GM23248 (cell line): ENCODE results near the gene CCDC192. TPM values are rescaled to one million over a fixed set of nuclear protein-coding genes. Genes with fewer than 3 reads are reported as not detected.

ENCODE experiments used
- DNase-seq: peaks from one replicate; pipeline ENCODE4 v3.0.0-alpha.2; 2015
- H2AFZ ChIP-seq: fragments of 200-600 bp; sonication (generic); 2 replicates; pipeline ENCODE4 v1.6.1; 2016; ENCODE audit warnings: antibody characterized with exemption
- H3F3A ChIP-seq: fragments of 200-600 bp; sonication (generic); 2 replicates; pipeline ENCODE4 v1.6.1; 2016; ENCODE audit warnings: mild to moderate bottlenecking, antibody characterized with exemption, mixed run types; ENCODE audit not compliant: insufficient read depth
- H3K27ac ChIP-seq: fragments of 200-600 bp; sonication (generic); 2 replicates; pipeline ENCODE4 v1.5.1; 2016; ENCODE audit warnings: mild to moderate bottlenecking
- H3K27me3 ChIP-seq: fragments of 200-600 bp; sonication (generic); replicated peaks from 2 replicates; pipeline ENCODE4 v1.6.1; 2016; ENCODE audit warnings: mild to moderate bottlenecking; ENCODE audit not compliant: insufficient read depth
- H3K36me3 ChIP-seq: fragments of 200-600 bp; sonication (generic); 2 replicates; pipeline ENCODE4 v1.6.1; 2016; ENCODE audit warnings: low read depth, mild to moderate bottlenecking
- H3K4me1 ChIP-seq: fragments of 200-600 bp; sonication (generic); 2 replicates; pipeline ENCODE4 v1.6.1; 2016; ENCODE audit warnings: mild to moderate bottlenecking; ENCODE audit not compliant: insufficient read depth
- H3K4me2 ChIP-seq: fragments of 200-600 bp; sonication (generic); one replicate; pipeline ENCODE4 v1.6.1; 2016; ENCODE audit warnings: mild to moderate bottlenecking; ENCODE audit not compliant: unreplicated experiment
- H3K4me3 ChIP-seq: fragments of 200-600 bp; sonication (generic); 2 replicates; pipeline ENCODE4 v1.5.1; 2016; ENCODE audit warnings: mild to moderate bottlenecking
- H3K79me2 ChIP-seq: fragments of 200-600 bp; sonication (generic); 2 replicates; pipeline ENCODE4 v1.6.1; 2016; ENCODE audit warnings: mild to moderate bottlenecking; ENCODE audit not compliant: insufficient read depth
- H3K9ac ChIP-seq: fragments of 200-600 bp; sonication (generic); 2 replicates; pipeline ENCODE4 v1.6.1; 2016; ENCODE audit warnings: mild to moderate bottlenecking
- H3K9me2 ChIP-seq: fragments of 200-600 bp; sonication (generic); 2 replicates; pipeline ENCODE4 v1.6.1; 2016; ENCODE audit warnings: mixed run types, mild to moderate bottlenecking, moderate library complexity; ENCODE audit not compliant: insufficient read depth
- H3K9me3 ChIP-seq: fragments of 200-600 bp; sonication (generic); one replicate; pipeline ENCODE4 v1.6.1; 2017; ENCODE audit warnings: low read depth
- H4K20me1 ChIP-seq: fragments of 200-600 bp; sonication (generic); 2 replicates; pipeline ENCODE4 v1.6.0; 2016; ENCODE audit not compliant: insufficient read depth
- EZH2 ChIP-seq: fragments of 200-600 bp; sonication (generic); IDR thresholded peaks from 2 replicates; pipeline ENCODE4 v1.6.1; 2018; ENCODE audit warnings: antibody characterized with exemption, mild to moderate bottlenecking; ENCODE audit not compliant: insufficient read depth, poor library complexity, severe bottlenecking
- EZH2phosphoT487 ChIP-seq: fragments of 200-600 bp; sonication (generic); IDR thresholded peaks from 2 replicates; pipeline ENCODE4 v1.6.1; 2018; ENCODE audit warnings: antibody characterized with exemption, moderate library complexity, mild to moderate bottlenecking, low read depth; ENCODE audit not compliant: insufficient read depth
- WGBS, 2 experiments: methylation state at CpG; one replicate each; pipeline ENCODE4 v1.1.6; 2015 to 2017; ENCODE audit warnings: low lambda C conversion rate in 2 of 2, low coverage in 1 of 2; ENCODE audit errors: missing lambda C conversion rate in 2 of 2; 5-methylcytosine and 5-hydroxymethylcytosine counted together
- in situ Hi-C: fragments of 300-500 bp; cut with MboI; formaldehyde crosslinking; loops from 2 replicates; pipeline ENCODE4 v1.15.0; 2020
- polyA plus RNA-seq: library from polyadenylated mRNA; unstranded; fragments of >200 nt; fragmentation: Nextera tagmentation; extraction: Ambion mirVana; gene quantifications from 2 replicates; pipeline ENCODE4 v1.2.1, GENCODE V29; 2016
- total RNA-seq: library from RNA; depleted of rRNA; stranded (reverse); fragments of >200 nt; shearing (Covaris generic); gene quantifications from 2 replicates; pipeline ENCODE4 v1.2.3, GENCODE V29; 2014

The CCDC192 gene
- total and polyA plus RNA-seq, 2 experiments from 2014 or later: 0.40 TPM; not detected in 1

DNA sequence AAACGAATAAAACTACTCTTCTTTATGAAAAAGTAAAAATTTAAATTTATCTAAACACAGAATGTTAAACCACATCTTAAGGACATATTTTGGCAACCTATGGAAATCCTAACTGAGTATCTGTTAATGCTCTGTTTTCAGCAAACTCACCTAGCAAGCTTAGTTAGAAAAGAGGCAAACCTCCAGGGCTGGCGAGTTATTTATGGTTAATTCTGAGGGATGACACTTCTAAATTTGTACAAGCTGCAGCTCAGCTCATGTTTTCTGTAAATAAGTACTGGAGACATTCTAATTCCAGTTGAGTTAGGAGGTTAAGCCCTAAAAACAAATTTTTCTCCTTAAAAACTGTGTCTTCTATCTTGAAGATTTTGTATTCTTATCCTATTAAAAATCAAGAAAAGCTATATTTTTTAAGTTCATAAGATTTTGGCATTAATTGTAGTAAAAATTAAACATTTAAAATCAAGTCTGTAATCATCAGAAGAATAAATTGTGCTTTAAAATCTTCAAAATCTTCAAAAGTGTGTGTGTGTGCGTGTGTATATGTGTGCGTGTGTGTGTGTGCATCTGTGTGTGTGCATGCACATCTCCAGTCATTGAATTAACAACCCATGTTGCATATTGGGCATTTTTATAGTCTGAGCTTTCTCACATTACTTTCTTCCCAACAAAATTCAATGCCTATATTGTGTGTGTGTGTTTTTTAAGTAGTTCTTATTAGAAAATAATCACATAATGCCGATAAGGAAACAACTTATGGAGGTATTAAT is 127.8 kb downstream of the CCDC192 start:
- no peak for DNase-seq
- no peak overlapping the region for H3K4me3 ChIP-seq
- H3K9me2 ChIP-seq: no peaks in the 10 kb centered on the region
- H3K36me3 ChIP-seq: no peaks in the 10 kb centered on the region
- H3K79me2 ChIP-seq: no peaks in the 10 kb centered on the region
- no peaks in the 10 kb centered on the region for H3K9me3 ChIP-seq
- H4K20me1 ChIP-seq: no peaks in the 10 kb centered on the region
- peaks cover 12% of the 10 kb centered on the region for H3K4me1 ChIP-seq
- in situ Hi-C loops: no loop called here
- no peaks in the 10 kb centered on the region for H3F3A ChIP-seq
- H3K27me3 ChIP-seq: no peaks in the 10 kb centered on the region
- TF ChIP-seq EZH2 (no peak), EZH2phosphoT487 (no peak)
- WGBS, 2 experiments: 81 to 88% methylated on average over 5 of the region's 5 CpGs
- no peak overlapping the region for H3K4me2 ChIP-seq
- no peak overlapping the region for H3K9ac ChIP-seq
- no peak overlapping the region for H2AFZ ChIP-seq
- H3K27ac ChIP-seq: no peak overlapping the region

DNA sequence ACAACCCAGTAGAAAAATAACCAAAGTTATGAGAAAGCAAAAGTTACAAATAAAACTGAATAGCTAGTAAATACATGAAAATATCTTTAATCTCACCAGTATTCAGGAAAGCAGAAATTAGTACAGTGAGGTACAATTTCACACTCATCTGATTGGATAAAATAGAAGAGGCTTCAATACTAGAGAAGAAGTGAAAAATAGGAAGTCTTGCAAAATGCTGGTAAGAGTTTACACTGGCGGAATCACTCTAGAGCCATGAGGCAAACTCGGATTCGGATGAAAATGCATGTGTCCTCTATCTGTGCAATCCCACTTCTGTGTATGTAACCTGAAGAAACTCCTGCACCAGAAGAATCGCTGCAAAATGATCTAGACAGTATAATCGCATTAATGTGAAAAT is 128.9 kb downstream of the CCDC192 start:
- TF ChIP-seq EZH2: no peak
- TF ChIP-seq EZH2phosphoT487: no peak
- Histone ChIP-seq H3F3A (no peaks in the 10 kb centered on the region), H3K27ac (no peak overlapping the region), H4K20me1 (no peaks in the 10 kb centered on the region), H3K4me2 (no peak overlapping the region), H3K9me3 (no peaks in the 10 kb centered on the region), H3K27me3 (no peaks in the 10 kb centered on the region), H3K9ac (no peak overlapping the region), H3K36me3 (no peaks in the 10 kb centered on the region), H3K4me3 (no peak overlapping the region), H3K79me2 (no peaks in the 10 kb centered on the region), H3K4me1 (peaks cover 12% of the 10 kb centered on the region), H2AFZ (no peak overlapping the region), H3K9me2 (no peaks in the 10 kb centered on the region)
- in situ Hi-C loops: no loop called here
- 96 to 98% methylated on average over 5 of the region's 5 CpGs for WGBS, 2 experiments
- no peak for DNase-seq

DNA sequence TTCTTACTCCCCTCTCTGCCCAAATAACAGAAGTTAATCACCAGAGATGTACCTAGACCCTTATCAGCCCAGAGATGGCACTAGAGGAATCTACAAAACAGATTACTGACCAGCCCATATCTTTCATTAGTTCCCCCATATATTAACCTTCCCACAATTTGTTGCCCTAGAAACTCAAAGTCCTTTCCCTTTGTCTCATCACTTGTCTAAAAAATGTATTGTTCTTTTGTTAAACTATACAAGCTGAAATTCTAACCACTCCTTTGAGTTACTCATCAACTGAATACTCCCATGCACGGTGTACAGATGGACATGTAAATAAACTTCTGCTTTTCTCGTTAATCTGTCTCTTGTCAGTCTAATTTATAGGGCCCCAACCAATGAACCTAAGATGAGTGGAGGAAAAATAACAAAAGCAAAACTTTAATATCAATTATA is 130.9 kb downstream of the CCDC192 start:
- Histone ChIP-seq H3F3A (no peaks in the 10 kb centered on the region), H3K4me3 (no peak overlapping the region), H4K20me1 (no peaks in the 10 kb centered on the region), H3K4me2 (no peak overlapping the region), H3K27me3 (no peaks in the 10 kb centered on the region), H3K79me2 (no peaks in the 10 kb centered on the region), H3K27ac (no peak overlapping the region), H3K36me3 (no peaks in the 10 kb centered on the region), H3K4me1 (peaks cover 12% of the 10 kb centered on the region), H3K9me2 (no peaks in the 10 kb centered on the region), H2AFZ (peak overlapping the region; percentile 13; the same call in 1 of the 2 replicates), H3K9ac (no peak overlapping the region), H3K9me3 (no peaks in the 10 kb centered on the region)
- WGBS, 2 experiments: 7 to 12% methylated on average over 2 of the region's 2 CpGs
- in situ Hi-C loops: no loop called here
- peak; percentile 42 for DNase-seq
- no peak for TF ChIP-seq EZH2phosphoT487
- TF ChIP-seq EZH2: no peak

GRCh38 chr5:127834554-127834953 is 131.4 kb downstream of the CCDC192 start:
- H3F3A ChIP-seq: no peaks in the 10 kb centered on the region

More at GRCh38 chr5:127834554-127834953, 131.4 kb downstream of the CCDC192 start:
- Histone ChIP-seq H2AFZ (peak overlapping the region; percentile 13; the same call in 1 of the 2 replicates), H3K4me2 (peak overlapping the region; percentile 13), H3K79me2 (no peaks in the 10 kb centered on the region), H3K4me3 (no peak overlapping the region), H3K9me3 (no peaks in the 10 kb centered on the region), H3K9ac (no peak overlapping the region), H3K36me3 (no peaks in the 10 kb centered on the region), H4K20me1 (no peaks in the 10 kb centered on the region), H3K27me3 (no peaks in the 10 kb centered on the region), H3K4me1 (peaks cover 12% of the 10 kb centered on the region), H3K9me2 (no peaks in the 10 kb centered on the region), H3K27ac (no peak overlapping the region)
- peak; percentile 39 for DNase-seq
- TF ChIP-seq EZH2 (no peak), EZH2phosphoT487 (no peak)
- 10 to 20% methylated on average over 5 of the region's 5 CpGs for WGBS, 2 experiments
- in situ Hi-C loops: no loop called here
